HG03060 (cell line): ENCODE measurements around the gene PTPRG.

Experiments
- ATAC-seq: cut with Tn5 transposase; IDR thresholded peaks from one replicate; pipeline ENCODE4 v1.9.1; 2021; ENCODE audit warnings: low read depth, moderate number of reproducible peaks; ENCODE audit not compliant: unreplicated experiment

The PTPRG gene

GRCh38 chr3:62178739-62179600 is 617.6 kb downstream of the PTPRG start:
- no peak for ATAC-seq

GRCh38 chr3:62180514-62180913 is 619.1 kb downstream of the PTPRG start:
- no peak for ATAC-seq

GRCh38 chr3:62183087-62183486 is 621.7 kb downstream of the PTPRG start:
- ATAC-seq = no peak

- no peak for ATAC-seq
These were observed 622.6 kb downstream of the PTPRG start for GRCh38 chr3:62183969-62184368.

- ATAC-seq = no peak
These were observed 623.2 kb downstream of the PTPRG start for GRCh38 chr3:62184559-62184958.

- ATAC-seq = no peak
These were observed 625.7 kb downstream of the PTPRG start for GRCh38 chr3:62187022-62187431.

- ATAC-seq = peak; percentile 69
These were observed 627.5 kb downstream of the PTPRG start for GRCh38 chr3:62188681-62189375.

- no peak for ATAC-seq
These were observed 628.0 kb downstream of the PTPRG start for GRCh38 chr3:62189376-62189698.

GRCh38 chr3:62192891-62193290 is 631.5 kb downstream of the PTPRG start:
- no peak for ATAC-seq

- ATAC-seq = no peak
These were observed 632.4 kb downstream of the PTPRG start for GRCh38 chr3:62193586-62194345.

GRCh38 chr3:62197350-62198012 is 636.1 kb downstream of the PTPRG start:
- ATAC-seq = no peak

- no peak for ATAC-seq
These were observed 637.8 kb downstream of the PTPRG start for GRCh38 chr3:62199126-62199525.

GRCh38 chr3:62201438-62202035 is 640.2 kb downstream of the PTPRG start:
- no peak for ATAC-seq

GRCh38 chr3:62203152-62203551 is 641.8 kb downstream of the PTPRG start:
- no peak for ATAC-seq

GRCh38 chr3:62203561-62203960 is 642.2 kb downstream of the PTPRG start:
- ATAC-seq = no peak

GRCh38 chr3:62207197-62207596 is 645.8 kb downstream of the PTPRG start:
- ATAC-seq = no peak

GRCh38 chr3:62208385-62208784 is 647.0 kb downstream of the PTPRG start:
- ATAC-seq = no peak

GRCh38 chr3:62209101-62209500 is 647.7 kb downstream of the PTPRG start:
- ATAC-seq = no peak

GRCh38 chr3:62210011-62210410 is 648.6 kb downstream of the PTPRG start:
- no peak for ATAC-seq

GRCh38 chr3:62211675-62212429 is 650.5 kb downstream of the PTPRG start:
- ATAC-seq = no peak
